ENCODE results near the gene ATP2B2.

DNA sequence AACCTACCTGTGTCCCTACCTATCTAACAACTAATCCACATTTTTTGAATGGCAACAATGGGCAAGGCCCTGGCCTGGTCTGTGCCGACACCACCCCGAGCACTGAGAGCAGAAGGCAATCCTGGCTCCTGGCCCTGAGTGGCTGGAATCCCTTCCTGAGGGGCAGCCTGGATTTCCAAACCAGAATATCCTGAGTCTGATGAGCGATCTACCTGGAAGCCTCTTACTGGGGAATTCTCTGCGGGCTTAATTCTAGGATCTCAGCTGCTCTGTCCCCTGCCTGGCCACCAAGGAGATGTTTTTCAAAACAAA lies 22.1 kb downstream of the ATP2B2 start:
- TF ChIP-seq, protein P1, sequence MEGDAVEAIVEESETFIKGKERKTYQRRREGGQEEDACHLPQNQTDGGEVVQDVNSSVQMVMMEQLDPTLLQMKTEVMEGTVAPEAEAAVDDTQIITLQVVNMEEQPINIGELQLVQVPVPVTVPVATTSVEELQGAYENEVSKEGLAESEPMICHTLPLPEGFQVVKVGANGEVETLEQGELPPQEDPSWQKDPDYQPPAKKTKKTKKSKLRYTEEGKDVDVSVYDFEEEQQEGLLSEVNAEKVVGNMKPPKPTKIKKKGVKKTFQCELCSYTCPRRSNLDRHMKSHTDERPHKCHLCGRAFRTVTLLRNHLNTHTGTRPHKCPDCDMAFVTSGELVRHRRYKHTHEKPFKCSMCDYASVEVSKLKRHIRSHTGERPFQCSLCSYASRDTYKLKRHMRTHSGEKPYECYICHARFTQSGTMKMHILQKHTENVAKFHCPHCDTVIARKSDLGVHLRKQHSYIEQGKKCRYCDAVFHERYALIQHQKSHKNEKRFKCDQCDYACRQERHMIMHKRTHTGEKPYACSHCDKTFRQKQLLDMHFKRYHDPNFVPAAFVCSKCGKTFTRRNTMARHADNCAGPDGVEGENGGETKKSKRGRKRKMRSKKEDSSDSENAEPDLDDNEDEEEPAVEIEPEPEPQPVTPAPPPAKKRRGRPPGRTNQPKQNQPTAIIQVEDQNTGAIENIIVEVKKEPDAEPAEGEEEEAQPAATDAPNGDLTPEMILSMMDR (IDR thresholded peaks at IDR 0.05; ENCODE audit: poor library complexity) = no peak
- no peak for TF ChIP-seq EZH2phosphoT487 (IDR thresholded peaks at IDR 0.05; ENCODE audit: low read depth, severe bottlenecking, unreplicated experiment)
- TF ChIP-seq EZH2 (IDR thresholded peaks at IDR 0.05; ENCODE audit: borderline replicate concordance) = no peak
